IPS-NIHi7 (cell line): Measurements from ENCODE around the gene HNRNPA2B1.
"Not testable (repeated sequence)": the region's sequence is repeated elsewhere in the genome, so short reads cannot be mapped to it uniquely, and the experiment has no call there.

Experiments used
- DNase-seq: peaks from one replicate; pipeline ENCODE4 v3.0.0; 2012; ENCODE audit warnings: mixed read lengths; ENCODE audit errors: extremely low spot score

The HNRNPA2B1 gene

GRCh38 chr7:26198133-26198780 lies 2.3 kb downstream of the HNRNPA2B1 start:
- no peak for DNase-seq

GRCh38 chr7:26197153-26198115 lies 3.1 kb downstream of the HNRNPA2B1 start:
- DNase-seq = no peak

GRCh38 chr7:26195867-26196657 lies 4.5 kb downstream of the HNRNPA2B1 start:
- no peak for DNase-seq

GRCh38 chr7:26195182-26195581 lies 5.4 kb downstream of the HNRNPA2B1 start:
- no peak for DNase-seq

GRCh38 chr7:26194764-26195163 lies 5.8 kb downstream of the HNRNPA2B1 start:
- not testable (repeated sequence) for DNase-seq

GRCh38 chr7:26193432-26194207 lies 6.9 kb downstream of the HNRNPA2B1 start:
- DNase-seq = no peak

- no peak for DNase-seq
Observed at GRCh38 chr7:26192485-26193087, 8.0 kb downstream of the HNRNPA2B1 start.

GRCh38 chr7:26191974-26192479 lies 8.5 kb downstream of the HNRNPA2B1 start:
- no peak for DNase-seq

GRCh38 chr7:26191233-26191973 lies 9.1 kb downstream of the HNRNPA2B1 start:
- no peak for DNase-seq

- DNase-seq = no peak
Observed at GRCh38 chr7:26190417-26190869, 10.1 kb downstream of the HNRNPA2B1 start.

- no peak for DNase-seq
Observed at GRCh38 chr7:26189697-26190096, 10.8 kb downstream of the HNRNPA2B1 start.

GRCh38 chr7:26188957-26189541 lies 11.5 kb downstream of the HNRNPA2B1 start:
- DNase-seq = no peak

GRCh38 chr7:26188206-26188956 lies 12.2 kb downstream of the HNRNPA2B1 start:
- DNase-seq = no peak

- DNase-seq = no peak
Observed at GRCh38 chr7:26187380-26188205, 13.0 kb downstream of the HNRNPA2B1 start.

- no peak for DNase-seq
Observed at GRCh38 chr7:26186364-26187311, 13.9 kb downstream of the HNRNPA2B1 start.

- no peak for DNase-seq
Observed at GRCh38 chr7:26185844-26186180, 14.7 kb downstream of the HNRNPA2B1 start.
